Activated CD8-positive, alpha-beta memory T cell treated with anti-CD3 and anti-CD28 coated beads for 4 hours (primary cell): ENCODE measurements around the gene KCNQ1OT1.

ENCODE experiments used
- DNase-seq, 2 donors: peaks; one replicate each; pipeline ENCODE4 v3.0.0-alpha.2; 2020; ENCODE audit warnings: low read depth in 2 of 2

Gene KCNQ1OT1

GRCh38 chr11:2582946-2583604 lies 116.7 kb downstream of the KCNQ1OT1 start:
- no peak for DNase-seq

- DNase-seq, result no peak
Measured at GRCh38 chr11:2582351-2582945, 117.3 kb downstream of the KCNQ1OT1 start.

- no peak for DNase-seq
Measured at GRCh38 chr11:2581931-2582350, 117.9 kb downstream of the KCNQ1OT1 start.

GRCh38 chr11:2581151-2581930 lies 118.5 kb downstream of the KCNQ1OT1 start:
- no peak for DNase-seq

GRCh38 chr11:2580571-2581001 lies 119.2 kb downstream of the KCNQ1OT1 start:
- no peak for DNase-seq

GRCh38 chr11:2580061-2580421 lies 119.8 kb downstream of the KCNQ1OT1 start:
- DNase-seq, result no peak

GRCh38 chr11:2579315-2580060 lies 120.3 kb downstream of the KCNQ1OT1 start:
- no peak for DNase-seq

- DNase-seq, result no peak
Measured at GRCh38 chr11:2578929-2579270, 120.9 kb downstream of the KCNQ1OT1 start.

- DNase-seq, result no peak
Measured at GRCh38 chr11:2577991-2578928, 121.5 kb downstream of the KCNQ1OT1 start.

GRCh38 chr11:2577031-2577990 lies 122.5 kb downstream of the KCNQ1OT1 start:
- DNase-seq, result no peak

GRCh38 chr11:2576549-2576948 lies 123.2 kb downstream of the KCNQ1OT1 start:
- no peak for DNase-seq

- no peak for DNase-seq
Measured at GRCh38 chr11:2576111-2576510, 123.7 kb downstream of the KCNQ1OT1 start.

GRCh38 chr11:2575591-2576051 lies 124.2 kb downstream of the KCNQ1OT1 start:
- DNase-seq, result no peak

- DNase-seq, result no peak
Measured at GRCh38 chr11:2574553-2575535, 125.0 kb downstream of the KCNQ1OT1 start.

GRCh38 chr11:2574043-2574552 lies 125.7 kb downstream of the KCNQ1OT1 start:
- no peak for DNase-seq

- no peak for DNase-seq
Measured at GRCh38 chr11:2573240-2574042, 126.4 kb downstream of the KCNQ1OT1 start.

GRCh38 chr11:2572491-2573239 lies 127.1 kb downstream of the KCNQ1OT1 start:
- DNase-seq, result no peak
